ENCODE measurements around the gene RIPOR2.

- TF ChIP-seq CTCF (IDR thresholded peaks at IDR 0.05 in 2 of 3, conservative IDR thresholded peaks at IDR 0.05 in 1 of 3; ENCODE audit: control insufficient read depth in 2 of 3, extremely low read depth in 1 of 3, insufficient read depth in 1 of 3, low read depth in 3 of 3, low read length in 3 of 3) (no peak), POLR2A (IDR thresholded peaks at IDR 0.05; ENCODE audit: low read depth, low read length) (no peak), RELA (IDR thresholded peaks at IDR 0.05; ENCODE audit: borderline replicate concordance, partially characterized antibody) (no peak), IRF3 (IDR thresholded peaks at IDR 0.05) (no peak), RAD51 (IDR thresholded peaks at IDR 0.05) (no peak)
Observed at GRCh38 chr6:24874128-24874527, 61.6 kb downstream of the RIPOR2 start.
